Stomach (tissue), 9 donors: ENCODE data around the gene MSANTD2. TPM values are rescaled to one million over a fixed set of nuclear protein-coding genes. Genes with fewer than 3 reads are reported as not detected.
A peak's percentile ranks its signal among the peaks of the same experiment; 100 is the strongest.

Experiments
- DNase-seq, 2 donors: peaks; one replicate each; pipeline versions ENCODE4 v3.0.0 to v3.0.0-alpha.2; 2013 to 2019
- H3K27ac ChIP-seq, 5 donors: fragments of 200-600 bp in 4 of 5; sonication (generic) in 4 of 5; one replicate each; pipeline ENCODE4 v1.5.1; 2013 to 2019; ENCODE audit warnings: mild to moderate bottlenecking in 1 of 5, moderate library complexity in 1 of 5
- H3K27me3 ChIP-seq, 3 donors: fragments of 200-600 bp; sonication (generic); one replicate each; pipeline ENCODE4 v1.5.1; 2017 to 2019; ENCODE audit warnings: mixed run types in 1 of 3
- H3K36me3 ChIP-seq, 4 donors: fragments of 200-600 bp; sonication (generic); 1 replicate in 3 of 4; 2 replicates in 1 of 4; pipeline ENCODE4 v1.5.1; 2016 to 2019
- H3K4me1 ChIP-seq, 4 donors: fragments of 200-600 bp; sonication (generic); one replicate each; pipeline ENCODE4 v1.5.1; 2016 to 2019
- H3K4me3 ChIP-seq, 4 donors: fragments of 200-600 bp; sonication (generic) in 3 of 4; one replicate each; pipeline ENCODE4 v1.5.1; 2016 to 2019; ENCODE audit warnings: mild to moderate bottlenecking in 1 of 4
- H3K9me3 ChIP-seq, 4 donors: fragments of 200-600 bp; sonication (generic); one replicate each; pipeline ENCODE4 v1.5.1; 2016 to 2019
- CTCF ChIP-seq, 7 experiments: fragments of 450-650 bp in 4 of 7; fragments of 200-600 bp in 3 of 7; sonication (generic) in 3 of 7; IDR thresholded peaks; one replicate each; pipeline ENCODE4 v1.5.1; 2016 to 2019; ENCODE audit warnings: antibody characterized with exemption in 7 of 7, control low read depth in 2 of 7, mild to moderate bottlenecking in 1 of 7
- EP300 ChIP-seq: sonication (generic); formaldehyde crosslinking; IDR thresholded peaks from one replicate; pipeline ENCODE4 v1.6.1; 2017; ENCODE audit warnings: antibody characterized with exemption
- POLR2A ChIP-seq, 4 donors: fragments of 450-650 bp; IDR thresholded peaks; one replicate each; pipeline ENCODE4 v1.6.1; 2016; ENCODE audit warnings: antibody characterized with exemption in 4 of 4, control low read depth in 2 of 4, mild to moderate bottlenecking in 1 of 4, moderate library complexity in 1 of 4
- POLR2AphosphoS5 ChIP-seq, 3 donors: sonication (generic); formaldehyde crosslinking; IDR thresholded peaks; one replicate each; pipeline ENCODE4 v1.6.1; 2016; ENCODE audit warnings: antibody characterized with exemption in 3 of 3
- WGBS, 5 donors: extraction: QIAGEN DNeasy Blood & Tissue Kit in 3 of 5; methylation state at CpG; one replicate each; pipeline versions ENCODE4 v1.1.5 to v1.1.7; 2013 to 2018; 5-methylcytosine and 5-hydroxymethylcytosine counted together
- intact Hi-C: fragments of 100-400 bp; cut with DNase I; formaldehyde crosslinking; loops from one replicate; pipeline ENCODE4 v1.15.1; 2023; ENCODE audit warnings: low total_unique reads
- polyA plus RNA-seq, 3 donors: library from polyadenylated mRNA; stranded (reverse); fragments of 200-250 nt; gene quantifications; one replicate each; pipeline ENCODE4 v1.2.3, GENCODE V29; 2013
- total RNA-seq, 5 donors: library from RNA; depleted of rRNA; stranded (reverse); fragments of >200 nt; gene quantifications; one replicate each; pipeline versions ENCODE4 v1.1.0 to v1.2.3, GENCODE V29; 2014 to 2016
- donor health status: healthy with polysubstance abuse.
- donor health status: Bipolar disorder and iron deficiency.
- donor health status: healthy.

Gene MSANTD2
- total and polyA plus RNA-seq, 8 donors, result 2.8 to 40.2 (median 8.3) TPM

- H3K27ac ChIP-seq, result peak overlapping the region; percentile 91 to 98 (median 97)
- 19 to 55% (median 34%) methylated on average over 8 to 11 of the region's 11 CpGs for WGBS, 5 donors
- no peaks in the 10 kb centered on the region for H3K9me3 ChIP-seq
- peaks cover 0 to 78% (median 11%) of the 10 kb centered on the region in 3 donors for H3K27me3 ChIP-seq
- peak overlapping the region; percentile 39 to 56 (median 48) for H3K4me3 ChIP-seq
- H3K36me3 ChIP-seq, result no peaks in the 10 kb centered on the region
- no peak for TF ChIP-seq POLR2AphosphoS5 (IDR thresholded peaks at IDR 0.05)
- no peak for TF ChIP-seq CTCF (IDR thresholded peaks at IDR 0.05)
- no peak for TF ChIP-seq EP300
- TF ChIP-seq POLR2A (IDR thresholded peaks at IDR 0.05), result no peak
- intact Hi-C loops, result no loop called here
- peaks cover 11 to 66% (median 65%) of the 10 kb centered on the region in 4 donors for H3K4me1 ChIP-seq
- DNase-seq, result no peak
These were observed 48.8 kb downstream of the MSANTD2 start for GRCh38 chr11:124751391-124751740.

- Histone ChIP-seq H3K4me1 (peaks cover 22 to 79% (median 78%) of the 10 kb centered on the region in 4 donors), H3K9me3 (no peaks in the 10 kb centered on the region), H3K27ac (peak overlapping the region; percentile 91 to 98 (median 97)), H3K4me3 (peak overlapping the region in 2 of 4 donors; percentile 39 to 54), H3K27me3 (peaks cover 0 to 86% (median 23%) of the 10 kb centered on the region in 3 donors), H3K36me3 (no peaks in the 10 kb centered on the region)
- TF ChIP-seq CTCF (IDR thresholded peaks at IDR 0.05) (no peak), POLR2AphosphoS5 (IDR thresholded peaks at IDR 0.05) (no peak), EP300 (no peak), POLR2A (IDR thresholded peaks at IDR 0.05) (no peak)
- WGBS, 5 donors, result 39 to 71% (median 60%) methylated on average over 1 of the region's 1 CpG
- intact Hi-C loops, result no loop called here
- no peak for DNase-seq
These were observed 50.3 kb downstream of the MSANTD2 start for GRCh38 chr11:124749912-124750311.

DNA sequence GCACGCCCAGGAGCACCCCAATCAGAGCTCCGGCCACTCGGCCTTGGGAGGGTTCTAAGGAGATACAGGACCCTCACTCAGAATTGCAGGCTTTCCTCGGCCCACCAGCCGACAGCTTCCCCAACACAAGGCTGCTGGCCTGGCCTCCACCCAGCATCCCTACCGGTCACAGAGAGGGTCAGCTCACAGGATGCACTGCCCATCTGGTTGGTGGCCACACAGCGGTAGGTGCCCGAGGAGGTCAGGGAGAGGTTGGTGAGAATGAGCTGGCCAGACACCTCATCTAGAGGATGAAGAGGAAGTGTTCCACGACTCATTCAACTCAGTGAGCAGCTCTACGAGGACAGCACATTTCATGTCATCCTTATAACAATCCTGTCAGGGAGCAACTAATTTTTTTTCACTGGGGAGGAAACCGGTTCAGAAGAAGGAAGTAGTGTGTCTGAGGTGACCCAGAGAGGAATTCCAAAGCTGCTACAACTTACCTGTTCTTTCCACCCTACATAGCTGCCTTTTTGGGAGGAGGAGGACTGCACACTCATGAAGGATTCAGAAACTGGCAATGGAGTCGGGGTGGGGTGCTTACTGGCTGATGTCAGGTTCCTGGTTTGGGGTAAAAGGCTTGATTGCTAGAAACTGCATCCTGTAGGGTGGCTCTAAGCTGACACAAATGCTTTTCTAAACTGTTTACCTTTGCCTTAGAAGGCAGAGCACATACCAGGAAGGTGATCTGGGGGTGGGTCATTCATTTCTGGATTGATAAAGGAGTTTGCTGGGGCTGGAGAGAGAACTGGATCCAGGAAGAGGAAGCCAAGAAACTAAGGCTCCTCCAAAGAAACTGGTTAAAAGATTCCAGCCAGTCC, 51.5 kb downstream of the MSANTD2 start:
- DNase-seq, result peak in 1 of 2 donors; percentile 69
- Histone ChIP-seq H3K27ac (peak overlapping the region; percentile 91 to 98 (median 96)), H3K36me3 (no peaks in the 10 kb centered on the region), H3K4me1 (peaks cover 22 to 76% (median 71%) of the 10 kb centered on the region in 4 donors), H3K27me3 (peaks cover 0 to 90% (median 23%) of the 10 kb centered on the region in 3 donors), H3K9me3 (no peaks in the 10 kb centered on the region), H3K4me3 (peak overlapping the region in 3 of 4 donors; percentile 9 to 35 (median 10))
- TF ChIP-seq CTCF (IDR thresholded peaks at IDR 0.05) (no peak), POLR2AphosphoS5 (IDR thresholded peaks at IDR 0.05) (peak in 2 of 3 donors; percentile 48)
- WGBS, 5 donors, result 23 to 33% (median 25%) methylated on average over 12 of the region's 12 CpGs
- intact Hi-C loops, result no loop called here

DNA sequence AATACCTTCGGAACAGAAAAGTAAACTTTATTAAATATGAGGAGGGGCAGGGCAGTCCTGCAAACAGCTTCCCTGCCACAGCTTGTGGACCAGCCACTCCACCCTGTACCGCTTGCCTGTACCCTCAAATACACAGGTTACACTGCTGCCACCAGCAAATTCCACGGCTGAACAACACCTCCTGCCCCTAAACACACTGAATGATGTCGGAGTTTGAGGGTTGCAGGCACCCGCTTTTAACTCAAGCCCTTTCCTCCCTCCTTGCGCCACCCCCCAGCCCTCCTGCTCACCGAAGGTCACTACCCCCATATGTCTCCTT, 52.1 kb downstream of the MSANTD2 start:
- Histone ChIP-seq H3K9me3 (no peaks in the 10 kb centered on the region), H3K4me1 (peaks cover 22 to 75% (median 65%) of the 10 kb centered on the region in 4 donors), H3K36me3 (no peaks in the 10 kb centered on the region), H3K4me3 (peak overlapping the region in 3 of 4 donors; percentile 9 to 35 (median 10)), H3K27ac (peak overlapping the region; percentile 91 to 98 (median 96)), H3K27me3 (peaks cover 0 to 94% (median 23%) of the 10 kb centered on the region in 3 donors)
- WGBS, 5 donors, result 26 to 56% (median 29%) methylated on average over 7 of the region's 7 CpGs
- intact Hi-C loops, result no loop called here
- TF ChIP-seq EP300 (no peak), POLR2AphosphoS5 (IDR thresholded peaks at IDR 0.05) (no peak), POLR2A (IDR thresholded peaks at IDR 0.05) (no peak), CTCF (IDR thresholded peaks at IDR 0.05) (no peak)
- DNase-seq, result no peak
